PC-9 (cell line): ENCODE data around the gene FRMD4B. TPM values are rescaled to one million over a fixed set of nuclear protein-coding genes. Genes with fewer than 3 reads are reported as not detected.

ENCODE experiments used
- BruUV-seq: library from RNA; stranded (reverse); fragments of 400-500 nt; replicated peaks from 2 replicates; lab custom pipeline; 2021; lab: Mats Ljungman, UMichigan
- CTCF ChIA-PET: fragments of 300-600 bp; sonication (Branson Sonifier 250); formaldehyde crosslinking; loops from one replicate; lab custom pipeline; 2022; ENCODE audit warnings: antibody characterized with exemption; lab: Charles Lee
- POLR2A ChIA-PET: fragments of 300-600 bp; sonication (Branson Sonifier 250); formaldehyde crosslinking; loops from one replicate; lab custom pipeline; 2022; ENCODE audit warnings: antibody characterized with exemption; ENCODE audit not compliant: unreplicated experiment; lab: Charles Lee
- DNase-seq, 2 experiments: peaks; one replicate each; pipeline versions ENCODE4 v3.0.0 to v3.0.0-alpha.2; 2015 to 2022; ENCODE audit warnings: mixed read lengths in 1 of 2
- H2AFZ ChIP-seq: fragments of 200-600 bp; sonication (generic); 2 replicates; pipeline ENCODE4 v1.8.1; 2017; ENCODE audit warnings: antibody characterized with exemption
- H3F3A ChIP-seq: fragments of 200-600 bp; sonication (generic); 2 replicates; pipeline ENCODE4 v1.8.1; 2017; ENCODE audit warnings: antibody characterized with exemption, mild to moderate bottlenecking, low read depth; ENCODE audit not compliant: insufficient read depth
- H3K27ac ChIP-seq: fragments of 200-600 bp; sonication (generic); 2 replicates; pipeline ENCODE4 v1.6.1; 2016; ENCODE audit warnings: mixed run types
- H3K27me3 ChIP-seq: fragments of 200-600 bp; sonication (generic); 2 replicates; pipeline ENCODE4 v1.6.1; 2016; ENCODE audit warnings: low read depth, mixed run types; ENCODE audit not compliant: insufficient read depth
- H3K36me3 ChIP-seq: fragments of 200-600 bp; sonication (generic); 2 replicates; pipeline ENCODE4 v1.6.1; 2016; ENCODE audit warnings: low read depth, mixed run types
- H3K4me1 ChIP-seq: fragments of 200-600 bp; sonication (generic); replicated peaks from 2 replicates; pipeline ENCODE4 v1.6.1; 2016; ENCODE audit warnings: mixed run types; ENCODE audit not compliant: insufficient read depth
- H3K4me2 ChIP-seq: fragments of 200-600 bp; sonication (generic); 2 replicates; pipeline ENCODE4 v1.6.1; 2017; ENCODE audit warnings: mixed run types
- H3K4me3 ChIP-seq: fragments of 200-600 bp; sonication (generic); 2 replicates; pipeline ENCODE4 v1.6.1; 2016; ENCODE audit warnings: mixed run types
- H3K79me2 ChIP-seq: fragments of 200-600 bp; sonication (generic); 2 replicates; pipeline ENCODE4 v1.6.1; 2017; ENCODE audit warnings: low read depth, mixed run types
- H3K9me2 ChIP-seq: fragments of 200-600 bp; sonication (generic); 2 replicates; pipeline ENCODE4 v1.8.1; 2017; ENCODE audit warnings: mild to moderate bottlenecking; ENCODE audit not compliant: insufficient read depth
- H3K9me3 ChIP-seq: fragments of 200-600 bp; sonication (generic); 2 replicates; pipeline ENCODE4 v1.8.1; 2016; ENCODE audit warnings: low read depth; ENCODE audit not compliant: insufficient read depth
- H4K20me1 ChIP-seq: fragments of 200-600 bp; sonication (generic); 2 replicates; pipeline ENCODE4 v1.8.1; 2017; ENCODE audit not compliant: insufficient read depth
- CTCF ChIP-seq: fragments of 200-600 bp; sonication (generic); conservative IDR thresholded peaks from 2 replicates; pipeline ENCODE4 v1.6.1; 2017; ENCODE audit warnings: mixed run types, antibody characterized with exemption, mild to moderate bottlenecking, moderate library complexity
- EZH2 ChIP-seq: fragments of 200-600 bp; sonication (generic); IDR thresholded peaks from 2 replicates; pipeline ENCODE4 v1.8.0; 2017; ENCODE audit warnings: antibody characterized with exemption, low read depth
- intact Hi-C: fragments of 100-400 bp; cut with micrococcal nuclease; formaldehyde crosslinking; loops from one replicate; pipeline ENCODE4 v1.10.0; 2022; ENCODE audit not compliant: unreplicated experiment
- total RNA-seq: library from RNA; stranded (reverse); gene quantifications from 2 replicates; pipeline ENCODE4 v1.2.3, GENCODE V29; 2021

The FRMD4B gene
- total RNA-seq, 1 experiment from 2014 or later = 10.2 TPM

DNA sequence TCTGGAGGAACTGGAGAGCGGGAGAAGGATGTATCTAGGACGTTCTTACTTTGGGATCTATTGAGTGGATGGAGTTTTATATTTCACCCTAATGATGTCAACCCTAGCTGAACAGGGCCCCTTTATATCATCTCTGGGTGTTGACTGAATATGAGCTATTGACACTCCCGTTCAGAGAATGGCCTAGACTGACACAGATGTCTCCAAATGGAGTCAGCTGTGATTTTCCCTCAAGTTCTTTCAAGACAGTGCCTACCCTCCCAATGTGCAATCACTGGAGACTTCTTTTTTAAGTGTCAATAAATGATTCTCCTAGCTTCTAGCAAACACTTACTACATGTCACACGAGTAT is 63.8 kb downstream of the FRMD4B start:
- no TSS peak for BruUV-seq
- no peak overlapping the region for H3K4me3 ChIP-seq
- no peak for DNase-seq
- ChIA-PET CTCF (interaction anchor here (0.6 kb wide), 1 partner anchor 231 kb away, joined by 4 read pairs; no protein-coding TSS in a partner anchor), POLR2A (no interaction called here)
- H3K9me2 ChIP-seq = no peaks in the 10 kb centered on the region
- H3K4me2 ChIP-seq = no peak overlapping the region
- H3K9me3 ChIP-seq = no peaks in the 10 kb centered on the region
- H3K27ac ChIP-seq = no peak overlapping the region
- H2AFZ ChIP-seq = no peak overlapping the region
- intact Hi-C loops = loop anchor here (5.0 to 10.0 kb wide), 2 partner anchors 105 to 633 kb away; no protein-coding TSS in a partner anchor
- no peaks in the 10 kb centered on the region for H3K79me2 ChIP-seq
- no peaks in the 10 kb centered on the region for H4K20me1 ChIP-seq
- TF ChIP-seq EZH2 = no peak
- no peak for TF ChIP-seq CTCF
- H3K27me3 ChIP-seq = no peaks in the 10 kb centered on the region
- H3F3A ChIP-seq = no peaks in the 10 kb centered on the region
- no peaks in the 10 kb centered on the region for H3K4me1 ChIP-seq
- H3K36me3 ChIP-seq = no peaks in the 10 kb centered on the region

DNA sequence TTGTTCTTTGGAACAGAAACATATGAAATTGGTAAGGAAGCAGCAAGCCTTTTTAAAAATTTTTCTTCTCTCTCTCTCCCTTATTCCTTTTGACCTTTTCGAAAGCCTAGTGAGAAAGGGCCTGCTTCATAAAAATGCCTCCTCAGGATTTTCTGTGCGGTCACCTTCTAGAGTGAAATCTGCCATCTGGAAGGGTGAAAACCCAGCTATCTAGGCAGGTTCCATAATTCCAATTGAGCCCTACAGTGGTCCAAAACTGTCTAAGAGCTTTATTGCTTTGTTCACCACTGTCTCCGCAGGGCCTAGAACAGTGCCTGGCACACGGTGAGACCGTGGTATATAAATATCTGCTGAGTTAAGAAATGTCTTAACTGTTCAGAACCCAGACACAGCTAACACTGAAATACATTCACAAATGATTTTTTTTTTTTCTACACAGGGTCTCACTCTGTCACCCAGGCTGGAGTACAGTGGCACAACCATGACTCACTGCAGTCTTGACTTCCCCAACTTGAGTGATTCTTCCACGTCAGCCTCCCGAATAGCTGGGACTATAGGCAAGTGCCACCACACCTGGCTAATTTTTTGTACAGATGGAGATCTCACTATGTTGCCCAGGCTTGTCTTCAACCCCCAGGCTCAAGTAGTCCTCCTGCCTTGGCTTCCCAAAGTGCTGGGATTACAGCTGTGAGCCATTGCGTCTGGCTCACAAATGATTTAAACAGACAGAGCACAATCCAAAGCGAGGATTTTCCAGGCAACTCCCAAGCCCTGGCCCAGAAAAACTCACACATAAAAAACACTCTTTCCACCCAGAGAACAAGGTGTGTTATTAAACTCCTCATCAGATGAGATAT is 64.4 kb downstream of the FRMD4B start:
- no peak overlapping the region for H3K27ac ChIP-seq
- no peaks in the 10 kb centered on the region for H4K20me1 ChIP-seq
- BruUV-seq = no TSS peak
- no peaks in the 10 kb centered on the region for H3K79me2 ChIP-seq
- CTCF ChIA-PET = interaction anchor here (0.6 to 1.6 kb wide), 2 partner anchors 160 to 230 kb away, joined by 4 read pairs; no protein-coding TSS in a partner anchor
- no peak for TF ChIP-seq EZH2
- no peak for TF ChIP-seq CTCF
- H3K9me2 ChIP-seq = no peaks in the 10 kb centered on the region
- POLR2A ChIA-PET = no interaction called here
- no peak for DNase-seq
- intact Hi-C loops = loop anchor here (5.0 to 10.0 kb wide), 2 partner anchors 106 to 633 kb away; no protein-coding TSS in a partner anchor
- H3K9me3 ChIP-seq = no peaks in the 10 kb centered on the region
- H3K4me3 ChIP-seq = no peak overlapping the region
- no peaks in the 10 kb centered on the region for H3K36me3 ChIP-seq
- H3K4me2 ChIP-seq = no peak overlapping the region
- no peaks in the 10 kb centered on the region for H3K4me1 ChIP-seq
- H3K27me3 ChIP-seq = no peaks in the 10 kb centered on the region
- no peak overlapping the region for H2AFZ ChIP-seq
- no peaks in the 10 kb centered on the region for H3F3A ChIP-seq

DNA sequence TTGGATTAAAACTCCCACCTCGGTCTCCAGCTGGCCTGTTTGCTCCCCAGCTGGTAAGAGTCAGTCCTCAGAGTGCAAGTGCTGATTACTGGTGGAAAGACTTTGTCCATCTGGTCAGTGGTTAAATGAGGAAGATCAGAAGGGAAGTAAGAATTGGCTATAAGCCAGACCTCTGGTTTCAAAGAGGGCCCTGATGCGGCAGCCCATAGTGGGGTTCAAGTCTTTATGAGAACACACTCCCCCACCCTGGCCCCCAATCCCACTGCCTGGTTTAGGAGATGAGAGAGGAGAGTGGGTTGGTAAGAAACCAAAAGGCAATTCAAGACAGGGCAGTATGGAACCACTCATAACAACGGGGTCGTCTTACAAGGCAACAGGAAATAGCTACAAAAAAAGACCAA is 65.0 kb downstream of the FRMD4B start:
- no peaks in the 10 kb centered on the region for H3K79me2 ChIP-seq
- no peak overlapping the region for H3K4me3 ChIP-seq
- H3K9me2 ChIP-seq = no peaks in the 10 kb centered on the region
- H4K20me1 ChIP-seq = no peaks in the 10 kb centered on the region
- no peaks in the 10 kb centered on the region for H3K27me3 ChIP-seq
- no peaks in the 10 kb centered on the region for H3K36me3 ChIP-seq
- H3K4me1 ChIP-seq = no peaks in the 10 kb centered on the region
- no TSS peak for BruUV-seq
- no peak for DNase-seq
- POLR2A ChIA-PET = no interaction called here
- no peak for TF ChIP-seq EZH2
- no peak for TF ChIP-seq CTCF
- no peaks in the 10 kb centered on the region for H3F3A ChIP-seq
- H3K9me3 ChIP-seq = no peaks in the 10 kb centered on the region
- CTCF ChIA-PET = interaction anchor here (1.6 kb wide), 1 partner anchor 159 kb away, joined by 4 read pairs; no protein-coding TSS in a partner anchor
- no peak overlapping the region for H2AFZ ChIP-seq
- H3K27ac ChIP-seq = no peak overlapping the region
- intact Hi-C loops = loop anchor here (5.0 to 10.0 kb wide), 2 partner anchors 106 to 634 kb away; no protein-coding TSS in a partner anchor
- H3K4me2 ChIP-seq = no peak overlapping the region
